GM18861 (cell line): Measurements from ENCODE around the gene CA10.

Experiments
- ATAC-seq: cut with Tn5 transposase; IDR thresholded peaks from one replicate; pipeline ENCODE4 v1.9.1; 2021; ENCODE audit not compliant: unreplicated experiment

The CA10 gene

GRCh38 chr17:51613255-51613654 is 545.3 kb downstream of the CA10 start:
- ATAC-seq, result no peak

DNA sequence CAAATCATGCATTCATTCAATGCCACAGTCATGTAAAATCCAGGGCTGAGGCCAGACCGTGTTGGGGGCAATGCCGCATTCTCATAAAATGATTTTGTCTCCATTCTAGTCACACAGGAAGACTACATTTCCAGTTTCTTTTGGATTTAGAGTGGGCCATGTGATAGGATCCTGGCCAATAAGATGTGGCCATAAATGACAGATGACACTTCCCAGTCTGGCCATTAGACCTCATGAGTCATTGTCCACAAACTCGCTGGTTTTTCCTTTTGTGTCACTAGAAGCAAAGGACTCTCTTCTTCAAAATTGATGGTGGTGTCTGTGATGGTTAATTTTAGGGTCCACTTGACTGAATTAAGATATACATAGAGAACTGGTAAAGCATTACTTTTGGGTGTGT is 545.8 kb downstream of the CA10 start:
- no peak for ATAC-seq

- ATAC-seq, result no peak
These were observed 546.9 kb downstream of the CA10 start for GRCh38 chr17:51611585-51611984.

GRCh38 chr17:51610834-51611233 is 547.7 kb downstream of the CA10 start:
- no peak for ATAC-seq

- ATAC-seq, result no peak
These were observed 548.4 kb downstream of the CA10 start for GRCh38 chr17:51610155-51610554.

GRCh38 chr17:51608251-51608933 is 550.1 kb downstream of the CA10 start:
- no peak for ATAC-seq

GRCh38 chr17:51607512-51607911 is 551.0 kb downstream of the CA10 start:
- no peak for ATAC-seq

GRCh38 chr17:51604299-51605020 is 554.1 kb downstream of the CA10 start:
- ATAC-seq, result no peak

GRCh38 chr17:51601622-51602261 is 556.8 kb downstream of the CA10 start:
- no peak for ATAC-seq

DNA sequence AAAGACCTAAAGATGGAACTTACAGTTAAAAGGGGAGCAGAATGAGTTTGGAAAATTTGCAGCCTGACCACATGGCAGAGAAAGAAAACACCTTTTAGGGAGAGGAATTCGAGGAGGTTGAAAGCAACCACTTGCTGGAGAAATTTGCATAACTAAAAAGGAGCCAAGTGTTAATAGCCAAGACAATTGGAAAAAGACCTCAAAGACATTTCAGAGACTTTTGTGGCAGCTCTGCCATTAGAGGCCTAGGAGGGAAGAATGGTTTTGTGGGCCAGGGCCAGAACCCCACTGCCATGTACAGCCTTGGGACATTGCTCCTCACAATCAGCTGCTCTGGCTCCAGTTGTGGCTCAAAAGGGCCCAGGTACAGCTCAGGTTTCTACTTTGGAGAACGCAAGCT is 559.7 kb downstream of the CA10 start:
- no peak for ATAC-seq

DNA sequence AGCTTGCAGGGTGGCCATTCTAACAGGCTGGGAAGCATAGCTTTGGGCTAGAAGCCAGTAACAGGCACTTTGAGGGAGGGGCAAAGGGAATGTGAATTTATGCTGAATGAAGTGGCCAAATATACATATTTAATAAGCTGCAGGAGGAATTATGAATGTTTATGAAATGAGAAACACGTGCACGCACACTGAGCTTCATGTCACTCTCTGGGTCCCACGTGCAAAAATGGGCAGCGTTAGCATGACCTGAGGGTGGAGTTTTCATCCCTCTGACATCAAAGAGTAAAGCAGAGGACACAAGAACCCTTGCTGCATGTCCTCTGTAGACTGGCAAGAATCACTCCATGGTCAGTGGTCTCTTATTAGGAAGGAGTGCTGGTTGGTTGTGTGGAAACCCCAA is 561.2 kb downstream of the CA10 start:
- ATAC-seq, result no peak

- ATAC-seq, result no peak
These were observed 562.6 kb downstream of the CA10 start for GRCh38 chr17:51595826-51596398.

GRCh38 chr17:51590071-51590656 is 568.4 kb downstream of the CA10 start:
- no peak for ATAC-seq

DNA sequence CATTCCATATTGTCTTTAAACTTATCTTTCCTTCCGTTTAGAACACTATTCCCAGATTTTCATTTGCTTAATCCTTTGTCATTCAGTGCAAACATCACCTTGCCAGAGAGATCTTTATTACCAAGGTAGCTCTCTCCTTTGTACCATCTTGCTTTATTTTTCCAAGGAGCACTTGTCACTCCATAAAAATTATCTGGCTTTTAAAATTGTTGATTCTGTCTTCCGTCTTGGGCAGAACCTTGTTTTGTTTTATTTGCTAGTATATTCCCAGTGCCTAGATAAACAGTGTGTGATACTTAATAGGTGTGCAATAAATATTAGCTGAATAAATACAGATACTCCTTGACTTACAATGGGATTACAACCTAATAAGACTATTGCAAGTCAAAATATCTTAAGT is 570.5 kb downstream of the CA10 start:
- no peak for ATAC-seq

DNA sequence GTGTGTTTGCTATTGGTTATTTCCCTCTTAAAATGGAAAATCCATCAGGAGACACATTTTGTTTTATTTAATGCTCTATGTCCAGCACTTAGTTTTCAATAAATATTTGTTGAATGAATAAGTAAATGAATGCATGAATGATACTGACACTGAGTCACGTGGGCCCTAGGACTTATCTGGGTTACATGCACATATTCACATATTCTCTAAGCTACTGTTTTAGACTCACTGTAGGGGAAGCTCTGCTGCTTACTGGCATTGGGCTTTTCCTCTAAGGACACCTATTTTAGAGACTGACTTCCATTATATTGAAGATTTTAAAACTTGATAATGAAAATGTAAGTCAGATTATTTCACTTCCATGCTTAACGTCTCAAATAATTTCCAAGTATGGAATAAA is 571.0 kb downstream of the CA10 start:
- no peak for ATAC-seq

- no peak for ATAC-seq
These were observed 572.9 kb downstream of the CA10 start for GRCh38 chr17:51585514-51586104.

DNA sequence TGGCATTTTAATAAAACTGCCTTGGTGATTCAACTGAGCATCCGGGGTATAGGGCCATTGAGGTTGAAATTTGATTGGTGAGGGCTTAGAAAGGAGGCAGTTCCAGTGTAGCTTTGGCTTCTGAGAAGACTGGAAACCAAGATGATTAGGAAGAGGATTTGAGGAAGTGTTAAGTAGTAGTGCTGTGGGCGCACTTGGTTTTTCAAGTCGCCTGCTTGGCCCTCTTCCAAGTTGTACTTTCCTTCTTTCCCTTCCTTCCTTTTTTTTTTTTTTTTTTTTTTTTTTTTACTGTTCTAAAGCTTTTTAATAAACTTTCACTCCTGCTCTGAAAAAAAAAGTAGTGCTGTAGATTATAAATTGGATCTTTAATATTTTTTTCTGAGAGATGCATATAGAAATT is 577.6 kb downstream of the CA10 start:
- ATAC-seq, result no peak
